GM21576 (cell line): ENCODE results near the gene CENATAC.
"Not testable (repeated sequence)": the region's sequence is repeated elsewhere in the genome, so short reads cannot be mapped to it uniquely, and the experiment has no call there.

ENCODE experiments used
- ATAC-seq: cut with Tn5 transposase; IDR thresholded peaks from one replicate; pipeline ENCODE4 v1.9.1; 2021; ENCODE audit warnings: mild to moderate bottlenecking, moderate library complexity; ENCODE audit not compliant: unreplicated experiment

CENATAC gene

GRCh38 chr11:119051440-119052162 is 53.7 kb downstream of the CENATAC start:
- no peak for ATAC-seq

- ATAC-seq: no peak
Observed at GRCh38 chr11:119052163-119052814, 54.4 kb downstream of the CENATAC start.

GRCh38 chr11:119054418-119054817 is 56.5 kb downstream of the CENATAC start:
- no peak for ATAC-seq

- no peak for ATAC-seq
Observed at GRCh38 chr11:119055901-119056300, 58.0 kb downstream of the CENATAC start.

GRCh38 chr11:119056421-119056999 is 58.6 kb downstream of the CENATAC start:
- ATAC-seq: peak; percentile 5

GRCh38 chr11:119057000-119057769 is 59.2 kb downstream of the CENATAC start, which contains the start of gene HYOU1:
TSS of gene HYOU1 (minus strand) at chr11:119057205. CDS start at chr11:119056160, 1,045 bp downstream.
- ATAC-seq: peak; percentile 88

GRCh38 chr11:119059128-119059527 is 61.2 kb downstream of the CENATAC start:
- ATAC-seq: not testable (repeated sequence)

GRCh38 chr11:119061256-119061655 is 63.3 kb downstream of the CENATAC start:
- no peak for ATAC-seq

GRCh38 chr11:119062779-119063178 is 64.8 kb downstream of the CENATAC start:
- ATAC-seq: no peak

- no peak for ATAC-seq
Observed at GRCh38 chr11:119065369-119065768, 67.4 kb downstream of the CENATAC start.
